ENCODE measurements around the gene MARCKSL1. TPM values are rescaled to one million over a fixed set of nuclear protein-coding genes. Genes with fewer than 3 reads are reported as not detected.
A peak's percentile ranks its signal among the peaks of the same experiment; 100 is the strongest.
"Not testable (repeated sequence)": the region's sequence is repeated elsewhere in the genome, so short reads cannot be mapped to it uniquely, and the experiment has no call there.

The MARCKSL1 gene
- total and polyA plus RNA-seq, 8 donors = 7.3 to 49.5 (median 16.2) TPM

DNA sequence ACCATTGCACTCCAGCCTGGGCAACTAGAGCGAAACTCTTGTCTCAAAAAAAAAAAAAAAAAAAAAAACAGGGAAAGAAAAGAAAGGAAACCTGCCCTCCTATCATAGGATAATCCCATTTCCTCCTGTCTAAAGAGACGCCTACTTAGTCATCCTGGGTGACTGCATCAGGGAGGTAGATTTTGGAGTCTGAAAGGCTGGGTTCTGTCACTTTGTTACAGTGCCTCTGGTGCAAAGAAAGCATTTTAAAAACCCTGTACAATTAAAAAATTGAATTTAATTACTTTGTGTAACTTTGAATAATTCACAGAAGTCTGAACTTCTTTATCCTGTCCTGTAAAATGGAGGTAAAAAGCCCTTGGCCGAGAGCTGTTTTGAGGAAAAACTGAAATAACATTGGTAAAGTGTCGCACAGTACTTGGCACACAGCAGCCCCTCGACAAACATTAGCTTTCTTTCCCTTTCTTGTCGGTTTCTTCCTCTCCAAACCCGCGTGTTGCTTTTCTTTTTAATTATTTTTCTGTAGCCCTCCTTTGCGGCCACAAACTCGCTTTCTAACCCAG lies 44.8 kb downstream of the MARCKSL1 start:
- Histone ChIP-seq H3K27ac (peak overlapping the region; percentile 63 to 86 (median 79)), H3K9me3 (no peaks in the 10 kb centered on the region), H3K4me1 (peaks cover 0 to 11% (median 7%) of the 10 kb centered on the region in 3 donors), H3K36me3 (no peaks in the 10 kb centered on the region), H3K27me3 (no peaks in the 10 kb centered on the region), H3K4me3 (peak overlapping the region; percentile 47 to 84 (median 66))
- no peak for FAIRE-seq
- peak in 2 of 4 donors; percentile 15 to 54 for ATAC-seq
- no peak for DNase-seq
- TF ChIP-seq, protein P1, sequence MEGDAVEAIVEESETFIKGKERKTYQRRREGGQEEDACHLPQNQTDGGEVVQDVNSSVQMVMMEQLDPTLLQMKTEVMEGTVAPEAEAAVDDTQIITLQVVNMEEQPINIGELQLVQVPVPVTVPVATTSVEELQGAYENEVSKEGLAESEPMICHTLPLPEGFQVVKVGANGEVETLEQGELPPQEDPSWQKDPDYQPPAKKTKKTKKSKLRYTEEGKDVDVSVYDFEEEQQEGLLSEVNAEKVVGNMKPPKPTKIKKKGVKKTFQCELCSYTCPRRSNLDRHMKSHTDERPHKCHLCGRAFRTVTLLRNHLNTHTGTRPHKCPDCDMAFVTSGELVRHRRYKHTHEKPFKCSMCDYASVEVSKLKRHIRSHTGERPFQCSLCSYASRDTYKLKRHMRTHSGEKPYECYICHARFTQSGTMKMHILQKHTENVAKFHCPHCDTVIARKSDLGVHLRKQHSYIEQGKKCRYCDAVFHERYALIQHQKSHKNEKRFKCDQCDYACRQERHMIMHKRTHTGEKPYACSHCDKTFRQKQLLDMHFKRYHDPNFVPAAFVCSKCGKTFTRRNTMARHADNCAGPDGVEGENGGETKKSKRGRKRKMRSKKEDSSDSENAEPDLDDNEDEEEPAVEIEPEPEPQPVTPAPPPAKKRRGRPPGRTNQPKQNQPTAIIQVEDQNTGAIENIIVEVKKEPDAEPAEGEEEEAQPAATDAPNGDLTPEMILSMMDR (IDR thresholded peaks at IDR 0.05) = no peak
- intact Hi-C loops (cut with DNase I) = no loop called here
- 43 to 44% methylated on average over 10 of the region's 10 CpGs for WGBS, 2 donors

DNA sequence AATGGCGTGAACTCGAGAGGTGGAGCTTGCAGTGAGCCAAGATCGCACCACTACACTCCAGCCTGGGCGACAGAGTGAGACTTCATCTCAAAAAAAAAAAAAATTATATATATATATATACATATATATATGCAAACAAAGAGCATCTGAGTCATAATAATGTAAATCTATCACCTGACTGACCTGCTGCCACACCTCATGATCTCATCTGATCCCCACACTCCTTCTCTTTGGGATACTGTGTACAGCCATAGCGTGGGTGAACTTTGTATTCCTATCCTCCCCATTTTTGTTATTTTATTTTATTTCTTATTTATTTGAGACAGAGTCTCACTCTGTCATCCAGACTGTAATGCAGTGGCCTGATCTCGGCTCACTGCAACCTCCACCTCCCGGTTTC lies 46.8 kb downstream of the MARCKSL1 start:
- FAIRE-seq = no peak
- DNase-seq = no peak
- Histone ChIP-seq H3K4me1 (peaks cover 0 to 11% (median 7%) of the 10 kb centered on the region in 3 donors), H3K27ac (no peak overlapping the region), H3K27me3 (no peaks in the 10 kb centered on the region), H3K36me3 (no peaks in the 10 kb centered on the region), H3K9me3 (no peaks in the 10 kb centered on the region), H3K4me3 (no peak overlapping the region)
- ATAC-seq = no peak
- WGBS, 2 donors = 96% methylated on average over 7 of the region's 7 CpGs
- TF ChIP-seq, protein P1 (IDR thresholded peaks at IDR 0.05) = no peak
- intact Hi-C loops (cut with DNase I) = no loop called here

DNA sequence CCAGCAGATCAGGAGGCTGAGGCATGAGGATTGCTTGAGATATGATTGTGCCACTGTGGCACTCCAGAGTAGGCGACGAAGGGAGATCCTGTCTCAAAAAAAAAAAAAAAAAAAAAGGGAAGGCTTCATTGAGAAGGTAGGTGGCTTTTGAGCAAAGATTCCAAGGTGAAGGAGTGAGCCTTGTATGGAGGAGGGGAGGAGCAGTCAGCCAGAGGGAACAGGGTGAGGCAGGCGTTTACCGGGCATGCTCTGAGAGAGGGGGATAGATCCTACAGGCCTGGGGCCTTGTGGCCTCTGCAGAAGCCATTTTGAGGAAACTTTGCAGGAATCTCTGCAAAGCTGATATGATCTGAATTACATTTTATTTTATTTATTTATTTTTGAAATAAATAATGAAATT lies 49.3 kb downstream of the MARCKSL1 start:
- Histone ChIP-seq H3K4me3 (no peak overlapping the region), H3K27ac (no peak overlapping the region), H3K4me1 (peaks cover 0 to 11% (median 7%) of the 10 kb centered on the region in 3 donors), H3K27me3 (no peaks in the 10 kb centered on the region), H3K9me3 (no peaks in the 10 kb centered on the region), H3K36me3 (no peaks in the 10 kb centered on the region)
- intact Hi-C loops (cut with DNase I) = no loop called here
- ATAC-seq (no peak), DNase-seq (no peak), FAIRE-seq (no peak)
- TF ChIP-seq, protein P1 (IDR thresholded peaks at IDR 0.05) = no peak
- 97 to 98% methylated on average over 4 of the region's 4 CpGs for WGBS, 2 donors

DNA sequence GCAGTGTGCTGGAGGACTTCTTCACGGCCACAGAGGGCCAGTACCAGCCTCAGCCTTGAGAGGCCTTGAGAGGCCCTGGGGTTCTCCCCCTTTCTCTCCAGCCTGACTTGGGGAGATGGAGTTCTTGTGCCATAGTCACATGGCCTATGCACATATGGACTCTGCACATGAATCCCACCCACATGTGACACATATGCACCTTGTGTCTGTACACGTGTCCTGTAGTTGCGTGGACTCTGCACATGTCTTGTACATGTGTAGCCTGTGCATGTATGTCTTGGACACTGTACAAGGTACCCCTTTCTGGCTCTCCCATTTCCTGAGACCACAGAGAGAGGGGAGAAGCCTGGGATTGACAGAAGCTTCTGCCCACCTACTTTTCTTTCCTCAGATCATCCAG lies 50.4 kb downstream of the MARCKSL1 start:
- Histone ChIP-seq H3K4me3 (no peak overlapping the region), H3K27ac (no peak overlapping the region), H3K4me1 (peaks cover 0 to 7% (median 0%) of the 10 kb centered on the region in 3 donors), H3K9me3 (no peaks in the 10 kb centered on the region), H3K27me3 (no peaks in the 10 kb centered on the region), H3K36me3 (no peaks in the 10 kb centered on the region)
- TF ChIP-seq, protein P1 (IDR thresholded peaks at IDR 0.05) = no peak
- intact Hi-C loops (cut with DNase I) = no loop called here
- FAIRE-seq = no peak
- DNase-seq = no peak
- 87 to 89% methylated on average over 3 of the region's 3 CpGs for WGBS, 2 donors
- no peak for ATAC-seq

DNA sequence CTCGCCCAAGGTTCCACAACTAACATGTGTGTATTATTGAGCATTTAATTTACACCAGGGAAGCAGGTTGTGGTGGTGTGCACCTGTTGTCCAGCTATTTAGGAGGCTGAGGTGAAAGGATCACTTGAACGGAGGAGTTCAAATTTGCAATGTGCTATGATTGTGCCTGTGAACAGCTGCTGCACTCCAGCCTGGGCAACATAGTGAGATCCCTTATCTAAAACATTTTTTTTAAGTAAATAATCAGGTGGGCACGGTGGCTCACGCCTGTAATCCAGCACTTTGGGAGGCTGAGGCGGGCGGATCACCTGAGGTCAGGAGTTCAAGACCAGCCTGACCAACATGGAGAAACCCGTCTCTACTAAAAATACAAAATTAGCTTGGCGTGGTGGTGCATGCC lies 51.3 kb downstream of the MARCKSL1 start:
- not testable (repeated sequence) for H3K27ac ChIP-seq
- 83% methylated on average over 8 of the region's 8 CpGs for WGBS, 2 donors

More for the DNA sequence above, 51.3 kb downstream of the MARCKSL1 start:
- FAIRE-seq; H3K9me3 ChIP-seq; H3K4me1 ChIP-seq; intact Hi-C loops (cut with DNase I); H3K27me3 ChIP-seq; ATAC-seq; DNase-seq; H3K4me3 ChIP-seq; H3K36me3 ChIP-seq: not testable (repeated sequence)

Other genes with a start within 250 kb of the MARCKSL1 start
- 10 to 100 TPM; 20.9 to 36.2 (median 26.9) TPM for gene KPNA6, start 228.2 kb downstream of the MARCKSL1 start, total RNA-seq
- 1 to 10 TPM; 4.9 to 7.9 TPM for gene KPNA6, start 228.2 kb downstream of the MARCKSL1 start, polyA plus RNA-seq
- 10 to 100 TPM; 13.8 to 29.3 (median 20.3) TPM for gene TXLNA, start 156.6 kb downstream of the MARCKSL1 start, total RNA-seq
- gene TXLNA, start 156.6 kb downstream of the MARCKSL1 start, polyA plus RNA-seq = 10 to 100 TPM; 13.6 to 14.4 TPM
- gene CCDC28B, start 135.6 kb downstream of the MARCKSL1 start, total RNA-seq = 1 to 10 TPM; 1.6 to 4.7 (median 3.0) TPM
- gene CCDC28B, start 135.6 kb downstream of the MARCKSL1 start, polyA plus RNA-seq = 1 to 10 TPM; 8.4 to 8.5 TPM
- 1 to 10 TPM; 1.1 to 1.7 (median 1.2) TPM for gene IQCC, start 130.6 kb downstream of the MARCKSL1 start, total RNA-seq
- gene IQCC, start 130.6 kb downstream of the MARCKSL1 start, polyA plus RNA-seq = 1 to 10 TPM; 4.1 to 5.5 TPM
- gene DCDC2B, start 127.1 kb downstream of the MARCKSL1 start, total RNA-seq = not detected
- under 1 TPM; 0.05 to 0.11 TPM for gene DCDC2B, start 127.1 kb downstream of the MARCKSL1 start, polyA plus RNA-seq
- 10 to 100 TPM in 1 of 6 donors, 1 to 10 TPM in 5; 6.2 to 15.2 (median 8.2) TPM for gene TMEM234, start 113.9 kb downstream of the MARCKSL1 start, total RNA-seq
- 10 to 100 TPM; 19.2 to 23.5 TPM for gene TMEM234, start 113.9 kb downstream of the MARCKSL1 start, polyA plus RNA-seq
- 100 to 1,000 TPM in 1 of 6 donors, 10 to 100 TPM in 5; 63.4 to 101 (median 81.0) TPM for gene EIF3I, start 113.8 kb downstream of the MARCKSL1 start, total RNA-seq
- gene EIF3I, start 113.8 kb downstream of the MARCKSL1 start, polyA plus RNA-seq = 100 to 1,000 TPM in 1 of 2 donors, 10 to 100 TPM in 1; 82.0 to 107 TPM
- gene FAM167B, start 89.0 kb downstream of the MARCKSL1 start, total RNA-seq = 1 to 10 TPM; 1.6 to 6.9 (median 2.9) TPM
- gene FAM167B, start 89.0 kb downstream of the MARCKSL1 start, polyA plus RNA-seq = 10 to 100 TPM; 11.6 to 12.0 TPM
- 1 to 10 TPM in 3 of 6 donors, under 1 TPM in 3; 0.09 to 1.6 (median 1.0) TPM for gene LCK, start 85.0 kb downstream of the MARCKSL1 start, total RNA-seq
- under 1 TPM; 0.33 to 0.80 TPM for gene LCK, start 85.0 kb downstream of the MARCKSL1 start, polyA plus RNA-seq
- gene HDAC1, start 44.1 kb downstream of the MARCKSL1 start, total RNA-seq = 10 to 100 TPM; 27.0 to 43.5 (median 30.5) TPM
- 10 to 100 TPM; 30.6 to 77.9 TPM for gene HDAC1, start 44.1 kb downstream of the MARCKSL1 start, polyA plus RNA-seq
- 1 to 10 TPM; 1.9 to 6.4 (median 3.8) TPM for gene FAM229A, start 26.3 kb upstream of the MARCKSL1 start, total RNA-seq
- gene FAM229A, start 26.3 kb upstream of the MARCKSL1 start, polyA plus RNA-seq = 10 to 100 TPM; 18.6 to 21.8 TPM
- gene TSSK3, start 26.3 kb upstream of the MARCKSL1 start, total RNA-seq = 1 to 10 TPM; 1.0 to 2.5 (median 1.3) TPM
- gene TSSK3, start 26.3 kb upstream of the MARCKSL1 start, polyA plus RNA-seq = 1 to 10 TPM in 1 of 2 donors, under 1 TPM in 1; 0.35 to 1.8 TPM
- 10 to 100 TPM; 35.9 to 56.9 (median 47.0) TPM for gene BSDC1, start 58.2 kb upstream of the MARCKSL1 start, total RNA-seq
- gene BSDC1, start 58.2 kb upstream of the MARCKSL1 start, polyA plus RNA-seq = 10 to 100 TPM; 36.3 to 40.5 TPM
- gene ZBTB8B, start 128.8 kb upstream of the MARCKSL1 start, total RNA-seq = under 1 TPM; under 0.01 to 0.06 (median under 0.01) TPM
- under 1 TPM; 0.04 to 0.05 TPM for gene ZBTB8B, start 128.8 kb upstream of the MARCKSL1 start, polyA plus RNA-seq
- 1 to 10 TPM; 2.9 to 5.2 (median 3.6) TPM for gene ZBTB8A, start 203.2 kb upstream of the MARCKSL1 start, total RNA-seq
- 1 to 10 TPM; 1.3 to 2.3 TPM for gene ZBTB8A, start 203.2 kb upstream of the MARCKSL1 start, polyA plus RNA-seq